Caco-2 (cell line): ENCODE measurements around the gene ZNF518A. TPM values are rescaled to one million over a fixed set of nuclear protein-coding genes. Genes with fewer than 3 reads are reported as not detected.
A peak's percentile ranks its signal among the peaks of the same experiment; 100 is the strongest.

Experiments used
- BruUV-seq: library from RNA; stranded (reverse); fragments of 400-500 nt; replicated peaks from 2 replicates; lab custom pipeline; 2021; lab: Mats Ljungman, UMichigan
- CTCF ChIA-PET: fragments of 300-600 bp; sonication (Branson Sonifier 250); formaldehyde crosslinking; loops from one replicate; lab custom pipeline; 2022; ENCODE audit warnings: antibody characterized with exemption; lab: Charles Lee
- POLR2A ChIA-PET: fragments of 300-600 bp; sonication (Branson Sonifier 250); formaldehyde crosslinking; loops from one replicate; lab custom pipeline; 2022; ENCODE audit warnings: antibody characterized with exemption; lab: Charles Lee
- DNase-seq, 2 experiments: peaks; one replicate each; pipeline versions ENCODE4 v3.0.0 to v3.0.0-alpha.2; 2020 to 2022
- H3K27me3 ChIP-seq: replicated peaks from 2 replicates; pipeline ENCODE4 v1.6.0; 2011; ENCODE audit warnings: low read length; ENCODE audit not compliant: control insufficient read depth, insufficient read depth
- H3K36me3 ChIP-seq: 2 replicates; pipeline ENCODE4 v1.5.1; 2011; ENCODE audit warnings: low read length; ENCODE audit not compliant: control insufficient read depth, insufficient read depth
- H3K4me1 ChIP-seq: fragments of 250-450 bp; sonication (Bioruptor Pico); 2 replicates; pipeline ENCODE4 v1.5.1; 2020; ENCODE audit warnings: mild to moderate bottlenecking
- H3K4me3 ChIP-seq: 2 replicates; pipeline ENCODE4 v1.5.1; 2011; ENCODE audit warnings: low read depth, mild to moderate bottlenecking, control low read depth, low read length
- H3K9me3 ChIP-seq: fragments of 250-450 bp; sonication (Bioruptor Pico); 2 replicates; pipeline ENCODE4 v1.5.1; 2020; ENCODE audit warnings: mild to moderate bottlenecking, moderate library complexity
- H3K27ac Mint-ChIP-seq: one replicate; pipeline ENCODE4 v1.8.0; 2022; ENCODE audit warnings: mixed read lengths; ENCODE audit not compliant: unreplicated experiment
- H3K27me3 Mint-ChIP-seq: one replicate; pipeline ENCODE4 v1.8.0; 2022; ENCODE audit warnings: mixed read lengths; ENCODE audit not compliant: insufficient read depth, unreplicated experiment
- H3K36me3 Mint-ChIP-seq: one replicate; pipeline ENCODE4 v1.8.0; 2022; ENCODE audit warnings: mild to moderate bottlenecking, mixed read lengths; ENCODE audit not compliant: insufficient read depth, unreplicated experiment
- H3K4me1 Mint-ChIP-seq: one replicate; pipeline ENCODE4 v1.8.0; 2022; ENCODE audit warnings: low read depth, mixed read lengths; ENCODE audit not compliant: unreplicated experiment
- H3K4me3 Mint-ChIP-seq: one replicate; pipeline ENCODE4 v1.8.0; 2022; ENCODE audit warnings: mild to moderate bottlenecking, moderate library complexity, mixed read lengths; ENCODE audit not compliant: unreplicated experiment
- H3K9me3 Mint-ChIP-seq: one replicate; pipeline ENCODE4 v1.8.0; 2022; ENCODE audit warnings: mixed read lengths; ENCODE audit not compliant: unreplicated experiment
- intact Hi-C: fragments of 100-400 bp; cut with micrococcal nuclease; formaldehyde crosslinking; loops from one replicate; pipeline ENCODE4 v1.10.0; 2022; ENCODE audit not compliant: unreplicated experiment
- total RNA-seq: library from RNA; stranded (reverse); gene quantifications from 2 replicates; pipeline ENCODE4 v1.2.3, GENCODE V29; 2022
- TF ChIP-seq, protein P1 (sequence below), 2 experiments: fragments of 200-600 bp in 1 of 2; IDR thresholded peaks; 1 replicate in 1 of 2; 2 replicates in 1 of 2; pipeline versions ENCODE4 v1.5.1 to v1.8.0; 2011 to 2022; ENCODE audit warnings: antibody characterized with exemption in 1 of 2, control low read depth in 1 of 2, inconsistent platforms in 1 of 2, low read depth in 1 of 2, low read length in 1 of 2, mild to moderate bottlenecking in 1 of 2, moderate library complexity in 1 of 2; ENCODE audit not compliant: insufficient read depth in 1 of 2, severe bottlenecking in 1 of 2, unreplicated experiment in 1 of 2

ZNF518A gene
- total RNA-seq, 1 experiment from 2014 or later = 47.2 TPM

DNA sequence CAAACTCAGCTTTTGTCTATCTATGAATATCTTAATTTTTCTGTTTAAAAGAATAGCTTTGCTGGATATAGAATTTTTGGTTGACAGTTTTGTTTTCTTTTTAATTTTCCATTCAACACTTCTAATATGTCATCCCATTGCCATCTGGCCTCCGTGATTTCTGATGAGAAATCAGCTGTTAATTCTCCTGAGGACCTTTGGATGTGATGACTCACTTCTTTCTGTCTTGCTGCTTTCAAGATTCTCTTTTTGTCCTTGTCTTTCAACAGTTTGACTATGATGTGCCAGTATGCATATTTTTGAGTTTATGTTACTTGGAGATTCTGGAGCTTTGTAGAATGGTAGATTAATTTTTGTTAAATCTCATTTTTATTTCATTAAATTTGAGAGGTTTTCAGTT lies 38.4 kb downstream of the ZNF518A start:
- Mint-ChIP-seq H3K4me1 (peaks cover 7% of the 10 kb centered on the region), H3K4me3 (no peak overlapping the region), H3K36me3 (peaks cover 24% of the 10 kb centered on the region), H3K27ac (no peak overlapping the region), H3K27me3 (no peaks in the 10 kb centered on the region), H3K9me3 (peaks cover 10% of the 10 kb centered on the region)
- intact Hi-C loops = no loop called here
- TF ChIP-seq, protein P1, sequence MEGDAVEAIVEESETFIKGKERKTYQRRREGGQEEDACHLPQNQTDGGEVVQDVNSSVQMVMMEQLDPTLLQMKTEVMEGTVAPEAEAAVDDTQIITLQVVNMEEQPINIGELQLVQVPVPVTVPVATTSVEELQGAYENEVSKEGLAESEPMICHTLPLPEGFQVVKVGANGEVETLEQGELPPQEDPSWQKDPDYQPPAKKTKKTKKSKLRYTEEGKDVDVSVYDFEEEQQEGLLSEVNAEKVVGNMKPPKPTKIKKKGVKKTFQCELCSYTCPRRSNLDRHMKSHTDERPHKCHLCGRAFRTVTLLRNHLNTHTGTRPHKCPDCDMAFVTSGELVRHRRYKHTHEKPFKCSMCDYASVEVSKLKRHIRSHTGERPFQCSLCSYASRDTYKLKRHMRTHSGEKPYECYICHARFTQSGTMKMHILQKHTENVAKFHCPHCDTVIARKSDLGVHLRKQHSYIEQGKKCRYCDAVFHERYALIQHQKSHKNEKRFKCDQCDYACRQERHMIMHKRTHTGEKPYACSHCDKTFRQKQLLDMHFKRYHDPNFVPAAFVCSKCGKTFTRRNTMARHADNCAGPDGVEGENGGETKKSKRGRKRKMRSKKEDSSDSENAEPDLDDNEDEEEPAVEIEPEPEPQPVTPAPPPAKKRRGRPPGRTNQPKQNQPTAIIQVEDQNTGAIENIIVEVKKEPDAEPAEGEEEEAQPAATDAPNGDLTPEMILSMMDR (IDR thresholded peaks at IDR 0.05; ENCODE audit: insufficient read depth in 1 of 2, low read depth in 1 of 2, low read length in 1 of 2, severe bottlenecking in 1 of 2, unreplicated experiment in 1 of 2) = no peak
- Histone ChIP-seq H3K9me3 (peaks cover 4% of the 10 kb centered on the region; the same call in 1 of the 2 replicates), H3K4me1 (peaks cover 7% of the 10 kb centered on the region; the same call in 1 of the 2 replicates), H3K36me3 (no peaks in the 10 kb centered on the region), H3K27me3 (no peaks in the 10 kb centered on the region), H3K4me3 (no peak overlapping the region)
- BruUV-seq = no TSS peak
- DNase-seq = no peak
- CTCF ChIA-PET = interaction anchor here (0.7 kb wide), 1 partner anchor 149 kb away, joined by 3 read pairs; no protein-coding TSS in a partner anchor
- POLR2A ChIA-PET = no interaction called here

DNA sequence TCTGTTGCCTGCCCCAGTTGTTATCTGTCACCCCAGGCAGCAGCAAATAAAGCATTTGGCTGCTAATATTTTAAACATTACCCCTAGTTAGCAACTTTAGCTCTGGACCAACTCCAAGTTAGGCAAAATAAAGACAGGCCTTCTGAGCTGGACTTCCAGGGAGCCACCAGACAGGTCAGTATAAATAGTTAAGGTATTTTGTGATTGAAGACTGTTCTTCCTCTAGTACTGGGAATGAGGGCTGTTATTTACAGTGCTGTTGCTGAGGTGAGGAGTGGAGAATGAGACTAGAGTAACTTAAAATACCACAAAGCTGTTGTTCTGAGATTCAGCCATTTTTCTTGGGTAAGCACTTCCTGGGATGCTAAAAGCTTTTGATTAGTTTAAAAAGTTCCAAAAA lies 40.1 kb downstream of the ZNF518A start:
- Mint-ChIP-seq H3K27ac (no peak overlapping the region), H3K27me3 (no peaks in the 10 kb centered on the region), H3K36me3 (peaks cover 27% of the 10 kb centered on the region), H3K4me1 (peaks cover 7% of the 10 kb centered on the region), H3K4me3 (no peak overlapping the region), H3K9me3 (peaks cover 21% of the 10 kb centered on the region)
- no TSS peak for BruUV-seq
- Histone ChIP-seq H3K36me3 (no peaks in the 10 kb centered on the region), H3K4me3 (no peak overlapping the region), H3K27me3 (no peaks in the 10 kb centered on the region), H3K4me1 (peaks cover 7% of the 10 kb centered on the region; the same call in 1 of the 2 replicates), H3K9me3 (peaks cover 7% of the 10 kb centered on the region; the same call in 1 of the 2 replicates)
- CTCF ChIA-PET = interaction anchor here (1.4 kb wide), 1 partner anchor 59 kb away, joined by 5 read pairs; no protein-coding TSS in a partner anchor
- POLR2A ChIA-PET = interaction anchor here (1.0 kb wide), 1 partner anchor 40 kb away, joined by 3 read pairs; the partner anchor contains the start of gene ZNF518A
- TF ChIP-seq, protein P1 (IDR thresholded peaks at IDR 0.05; ENCODE audit: insufficient read depth in 1 of 2, low read depth in 1 of 2, low read length in 1 of 2, severe bottlenecking in 1 of 2, unreplicated experiment in 1 of 2) = peak in 1 of 2 experiments; percentile 19
- intact Hi-C loops = no loop called here
- DNase-seq = no peak

DNA sequence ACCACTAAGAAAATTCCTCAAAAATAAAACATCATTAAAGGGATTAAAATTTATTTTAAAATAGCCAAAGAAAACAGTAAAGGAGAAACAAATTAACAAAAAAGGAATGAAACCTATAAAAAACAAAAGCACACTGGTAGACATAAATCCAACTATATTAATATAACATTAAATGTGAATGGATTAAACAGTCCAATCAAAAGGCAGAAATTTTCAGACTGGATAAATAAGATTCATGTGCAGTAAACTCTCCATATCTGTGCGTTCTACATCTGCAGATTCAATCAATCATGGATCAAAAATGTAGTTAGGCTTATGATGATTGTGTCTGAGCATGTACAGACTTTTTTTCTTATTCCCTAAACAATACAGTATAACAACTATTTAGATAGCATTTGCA lies 42.6 kb downstream of the ZNF518A start:
- TF ChIP-seq, protein P1 (IDR thresholded peaks at IDR 0.05; ENCODE audit: insufficient read depth in 1 of 2, low read depth in 1 of 2, low read length in 1 of 2, severe bottlenecking in 1 of 2, unreplicated experiment in 1 of 2) = no peak
- ChIA-PET POLR2A (no interaction called here), CTCF (no interaction called here)
- no peak overlapping the region for H3K27ac Mint-ChIP-seq
- peaks cover 7% of the 10 kb centered on the region; the same call in 1 of the 2 replicates for H3K4me1 ChIP-seq
- H3K4me3 ChIP-seq = no peak overlapping the region
- H3K36me3 ChIP-seq = no peaks in the 10 kb centered on the region
- no TSS peak for BruUV-seq
- DNase-seq = no peak
- H3K27me3 Mint-ChIP-seq = no peaks in the 10 kb centered on the region
- H3K4me1 Mint-ChIP-seq = peaks cover 7% of the 10 kb centered on the region
- intact Hi-C loops = no loop called here
- H3K4me3 Mint-ChIP-seq = no peak overlapping the region
- H3K27me3 ChIP-seq = no peaks in the 10 kb centered on the region
- H3K9me3 Mint-ChIP-seq = peaks cover 45% of the 10 kb centered on the region
- peaks cover 11% of the 10 kb centered on the region for H3K36me3 Mint-ChIP-seq
- H3K9me3 ChIP-seq = peaks cover 25% of the 10 kb centered on the region
